GM23338 (cell line): ENCODE results near the gene TPK1. TPM values are rescaled to one million over a fixed set of nuclear protein-coding genes. Genes with fewer than 3 reads are reported as not detected.

Experiments
- ATAC-seq: fragments of 200-7000 bp; cut with Tn5 transposase; 3 replicates; pipeline ENCODE4 v1.9.1; 2020
- DNase-seq: peaks from one replicate; pipeline ENCODE4 v3.0.0-alpha.2; 2015; ENCODE audit warnings: low spot score
- H2AFZ ChIP-seq: fragments of 200-600 bp; sonication (generic); 2 replicates; pipeline ENCODE4 v1.8.0; 2016; ENCODE audit warnings: antibody characterized with exemption, mild to moderate bottlenecking, moderate library complexity
- H3F3A ChIP-seq: fragments of 200-600 bp; sonication (generic); replicated peaks from 2 replicates; pipeline ENCODE4 v1.8.0; 2017; ENCODE audit warnings: antibody characterized with exemption, mixed run types, low read depth
- H3K27ac ChIP-seq: fragments of 200-600 bp; sonication (generic); 2 replicates; pipeline ENCODE4 v1.6.1; 2016; ENCODE audit warnings: low read depth
- H3K27me3 ChIP-seq: fragments of 200-600 bp; sonication (generic); 2 replicates; pipeline ENCODE4 v1.8.0; 2016; ENCODE audit warnings: mild to moderate bottlenecking, mixed run types, moderate library complexity; ENCODE audit not compliant: insufficient read depth
- H3K36me3 ChIP-seq: fragments of 200-600 bp; sonication (generic); 2 replicates; pipeline ENCODE4 v1.8.0; 2016; ENCODE audit warnings: mild to moderate bottlenecking; ENCODE audit not compliant: insufficient read depth
- H3K4me1 ChIP-seq: fragments of 200-600 bp; sonication (generic); 2 replicates; pipeline ENCODE4 v1.8.0; 2016; ENCODE audit warnings: mild to moderate bottlenecking, moderate library complexity; ENCODE audit not compliant: insufficient read depth
- H3K4me2 ChIP-seq: fragments of 200-600 bp; sonication (generic); 2 replicates; pipeline ENCODE4 v1.7.1; 2017; ENCODE audit warnings: mixed run types
- H3K4me3 ChIP-seq: fragments of 200-600 bp; sonication (generic); 2 replicates; pipeline ENCODE4 v1.6.1; 2016; ENCODE audit warnings: mixed run types
- H3K79me2 ChIP-seq: fragments of 200-600 bp; sonication (generic); replicated peaks from 2 replicates; pipeline ENCODE4 v1.8.0; 2017; ENCODE audit warnings: mild to moderate bottlenecking; ENCODE audit not compliant: insufficient read depth
- H3K9me2 ChIP-seq: fragments of 200-600 bp; sonication (generic); 2 replicates; pipeline ENCODE4 v1.8.0; 2017; ENCODE audit not compliant: insufficient read depth
- H4K20me1 ChIP-seq: fragments of 200-600 bp; sonication (generic); replicated peaks from 2 replicates; pipeline ENCODE4 v1.8.0; 2017; ENCODE audit warnings: mild to moderate bottlenecking; ENCODE audit not compliant: insufficient read depth
- H3K27ac Mint-ChIP-seq: 2 replicates; pipeline ENCODE4 v1.8.0; 2020; ENCODE audit warnings: inconsistent platforms, mild to moderate bottlenecking, moderate library complexity, mixed read lengths
- H3K27me3 Mint-ChIP-seq: 3 replicates; pipeline ENCODE4 v1.8.0; 2022; ENCODE audit warnings: low read depth, mild to moderate bottlenecking, moderate library complexity, mixed read lengths, inconsistent platforms; ENCODE audit not compliant: insufficient read depth, poor library complexity
- H3K36me3 Mint-ChIP-seq: 3 replicates; pipeline ENCODE4 v1.8.0; 2021; ENCODE audit warnings: low read depth, mild to moderate bottlenecking, inconsistent platforms, moderate library complexity, mixed read lengths
- H3K4me1 Mint-ChIP-seq: 3 replicates; pipeline ENCODE4 v1.8.0; 2020; ENCODE audit warnings: mild to moderate bottlenecking, inconsistent platforms, mixed read lengths
- H3K4me3 Mint-ChIP-seq: 3 replicates; pipeline ENCODE4 v1.8.0; 2021; ENCODE audit warnings: moderate library complexity, mild to moderate bottlenecking, inconsistent platforms, mixed read lengths
- H3K9me3 Mint-ChIP-seq: 3 replicates; pipeline ENCODE4 v1.8.0; 2020; ENCODE audit warnings: moderate library complexity, mild to moderate bottlenecking, inconsistent platforms, mixed read lengths
- NANOG ChIP-seq: IDR thresholded peaks from 2 replicates; pipeline ENCODE4 v1.6.1; 2016; ENCODE audit warnings: antibody characterized with exemption, borderline replicate concordance
- POLR2AphosphoS5 ChIP-seq: IDR thresholded peaks from 2 replicates; pipeline ENCODE4 v1.6.1; 2016; ENCODE audit warnings: antibody characterized with exemption, low read depth
- REST ChIP-seq: IDR thresholded peaks from one replicate; pipeline ENCODE4 v1.6.1; 2018; ENCODE audit warnings: antibody characterized with exemption; ENCODE audit not compliant: unreplicated experiment
- STAT1 ChIP-seq: IDR thresholded peaks from one replicate; pipeline ENCODE4 v1.6.1; 2016; ENCODE audit warnings: antibody characterized with exemption; ENCODE audit not compliant: unreplicated experiment
- ZNF114 ChIP-seq: fragments of 250-450 bp; sonication (Bioruptor Pico); IDR thresholded peaks from 2 replicates; pipeline ENCODE4 v1.5.0; 2020; ENCODE audit warnings: mild to moderate bottlenecking, moderate library complexity
- ZNF331 ChIP-seq: fragments of 250-450 bp; sonication (Bioruptor Pico); IDR thresholded peaks from 2 replicates; pipeline ENCODE4 v1.5.0; 2020; ENCODE audit warnings: low read depth, mild to moderate bottlenecking, moderate library complexity
- ZNF462 ChIP-seq: fragments of 250-450 bp; sonication (Bioruptor Pico); IDR thresholded peaks from 2 replicates; pipeline ENCODE4 v1.5.0; 2020; ENCODE audit warnings: mild to moderate bottlenecking, moderate library complexity
- polyA plus RNA-seq: library from polyadenylated mRNA; unstranded; fragments of >200 nt; fragmentation: Nextera tagmentation; extraction: Ambion mirVana; gene quantifications from 2 replicates; pipeline ENCODE4 v1.2.1, GENCODE V29; 2016
- total RNA-seq: library from RNA; depleted of rRNA; stranded (reverse); fragments of >200 nt; shearing (Covaris generic); gene quantifications from 2 replicates; pipeline ENCODE4 v1.2.3, GENCODE V29; 2014
- TF ChIP-seq, protein P1 (sequence below), 2 experiments: fragments of 200-600 bp in 1 of 2; sonication (generic) in 1 of 2; conservative IDR thresholded peaks; 2 replicates each; pipeline versions ENCODE4 v1.5.1 to v1.6.1; 2016 to 2017; ENCODE audit warnings: antibody characterized with exemption in 2 of 2, low read depth in 2 of 2, mild to moderate bottlenecking in 2 of 2, moderate library complexity in 1 of 2
- TF ChIP-seq, protein P2 (sequence below): IDR thresholded peaks from 2 replicates; pipeline ENCODE4 v1.6.1; 2016; ENCODE audit warnings: antibody characterized with exemption

Gene TPK1
- total and polyA plus RNA-seq, 2 experiments from 2014 or later: 2.6 to 2.9 TPM

GRCh38 chr7:144761493-144761892, 74.4 kb downstream of the TPK1 start (continued):
- TF ChIP-seq ZNF462 (no peak), POLR2AphosphoS5 (no peak), NANOG (no peak), ZNF331 (no peak)
- TF ChIP-seq, protein P1, sequence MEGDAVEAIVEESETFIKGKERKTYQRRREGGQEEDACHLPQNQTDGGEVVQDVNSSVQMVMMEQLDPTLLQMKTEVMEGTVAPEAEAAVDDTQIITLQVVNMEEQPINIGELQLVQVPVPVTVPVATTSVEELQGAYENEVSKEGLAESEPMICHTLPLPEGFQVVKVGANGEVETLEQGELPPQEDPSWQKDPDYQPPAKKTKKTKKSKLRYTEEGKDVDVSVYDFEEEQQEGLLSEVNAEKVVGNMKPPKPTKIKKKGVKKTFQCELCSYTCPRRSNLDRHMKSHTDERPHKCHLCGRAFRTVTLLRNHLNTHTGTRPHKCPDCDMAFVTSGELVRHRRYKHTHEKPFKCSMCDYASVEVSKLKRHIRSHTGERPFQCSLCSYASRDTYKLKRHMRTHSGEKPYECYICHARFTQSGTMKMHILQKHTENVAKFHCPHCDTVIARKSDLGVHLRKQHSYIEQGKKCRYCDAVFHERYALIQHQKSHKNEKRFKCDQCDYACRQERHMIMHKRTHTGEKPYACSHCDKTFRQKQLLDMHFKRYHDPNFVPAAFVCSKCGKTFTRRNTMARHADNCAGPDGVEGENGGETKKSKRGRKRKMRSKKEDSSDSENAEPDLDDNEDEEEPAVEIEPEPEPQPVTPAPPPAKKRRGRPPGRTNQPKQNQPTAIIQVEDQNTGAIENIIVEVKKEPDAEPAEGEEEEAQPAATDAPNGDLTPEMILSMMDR (conservative IDR thresholded peaks at IDR 0.05; ENCODE audit: low read depth in 2 of 2): no peak
- TF ChIP-seq, protein P2, sequence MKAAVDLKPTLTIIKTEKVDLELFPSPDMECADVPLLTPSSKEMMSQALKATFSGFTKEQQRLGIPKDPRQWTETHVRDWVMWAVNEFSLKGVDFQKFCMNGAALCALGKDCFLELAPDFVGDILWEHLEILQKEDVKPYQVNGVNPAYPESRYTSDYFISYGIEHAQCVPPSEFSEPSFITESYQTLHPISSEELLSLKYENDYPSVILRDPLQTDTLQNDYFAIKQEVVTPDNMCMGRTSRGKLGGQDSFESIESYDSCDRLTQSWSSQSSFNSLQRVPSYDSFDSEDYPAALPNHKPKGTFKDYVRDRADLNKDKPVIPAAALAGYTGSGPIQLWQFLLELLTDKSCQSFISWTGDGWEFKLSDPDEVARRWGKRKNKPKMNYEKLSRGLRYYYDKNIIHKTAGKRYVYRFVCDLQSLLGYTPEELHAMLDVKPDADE: no peak

DNA sequence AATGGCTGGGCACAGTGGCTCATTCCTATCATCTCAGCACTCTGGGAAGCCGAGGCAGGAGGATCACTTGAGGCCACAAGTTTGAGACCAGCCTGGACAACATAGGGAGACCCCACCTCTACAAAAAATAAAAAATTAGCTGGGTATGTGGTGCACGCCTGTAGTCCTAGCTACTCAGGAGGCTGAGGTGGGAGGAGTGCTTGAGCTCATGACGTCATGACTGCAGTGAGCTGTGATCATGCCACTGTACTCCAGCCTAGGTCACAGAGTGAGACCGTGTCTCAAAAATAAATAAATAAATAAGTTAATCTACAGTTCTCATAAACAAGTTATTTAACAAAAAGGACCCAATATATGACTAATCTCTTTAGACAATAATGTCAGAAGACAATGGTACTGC, 76.2 kb downstream of the TPK1 start:
- no peak overlapping the region for H3K4me2 ChIP-seq
- no peaks in the 10 kb centered on the region for H3K9me2 ChIP-seq
- no peaks in the 10 kb centered on the region for H3K79me2 ChIP-seq
- no peaks in the 10 kb centered on the region for H3K36me3 ChIP-seq
- no peaks in the 10 kb centered on the region for H3K4me1 ChIP-seq
- H3K4me1 Mint-ChIP-seq: peaks cover 3% of the 10 kb centered on the region; the same call in 1 of the 3 replicates
- no peaks in the 10 kb centered on the region for H4K20me1 ChIP-seq
- no peak overlapping the region for H3K4me3 Mint-ChIP-seq
- H3K36me3 Mint-ChIP-seq: no peaks in the 10 kb centered on the region
- no peaks in the 10 kb centered on the region for H3K27me3 Mint-ChIP-seq
- DNase-seq: no peak
- ATAC-seq: no peak
- H3K4me3 ChIP-seq: no peak overlapping the region
- no peak overlapping the region for H3K27ac Mint-ChIP-seq
- H3K27ac ChIP-seq: no peak overlapping the region
- H3F3A ChIP-seq: no peaks in the 10 kb centered on the region
- no peak overlapping the region for H2AFZ ChIP-seq
- H3K9me3 Mint-ChIP-seq: peaks cover 2% of the 10 kb centered on the region; the same call in 2 of the 3 replicates
- H3K27me3 ChIP-seq: no peaks in the 10 kb centered on the region
- TF ChIP-seq ZNF331 (no peak), REST (no peak), STAT1 (no peak), ZNF114 (CRISPR knock-in tag) (no peak), POLR2AphosphoS5 (no peak)
- TF ChIP-seq, protein P1 (conservative IDR thresholded peaks at IDR 0.05; ENCODE audit: low read depth in 2 of 2): no peak
